Adrenal gland (tissue), 5 donors: Measurements from ENCODE around the gene TSHZ2.

Experiments used
- CTCF ChIP-seq, 6 experiments: fragments of 450-650 bp in 4 of 6; fragments of 200-600 bp in 2 of 6; sonication (generic) in 1 of 6; IDR thresholded peaks; 1 replicate in 5 of 6; 2 replicates in 1 of 6; pipeline versions ENCODE4 v1.5.1 to v1.8.0; 2016 to 2021; ENCODE audit warnings: antibody characterized with exemption in 6 of 6, mild to moderate bottlenecking in 2 of 6, moderate library complexity in 1 of 6
- POLR2A ChIP-seq, 2 donors: fragments of 450-650 bp; IDR thresholded peaks; one replicate each; pipeline ENCODE4 v1.6.1; 2017; ENCODE audit warnings: antibody characterized with exemption in 2 of 2, mild to moderate bottlenecking in 2 of 2, moderate library complexity in 1 of 2
- donor health status: DM: no; HTN: no; CAD: no.

GRCh38 chr20:53126185-53126584 is 154.0 kb downstream of the TSHZ2 start:
- TF ChIP-seq CTCF (IDR thresholded peaks at IDR 0.05) (no peak), POLR2A (IDR thresholded peaks at IDR 0.05) (no peak)
